ENCODE data around the gene DHRS9. TPM values are rescaled to one million over a fixed set of nuclear protein-coding genes. Genes with fewer than 3 reads are reported as not detected.

DHRS9 gene
- total and polyA plus RNA-seq, 2 donors (not counting 1 experiment from before 2014, with no cell fraction given), result 0.25 to 0.94 TPM

DNA sequence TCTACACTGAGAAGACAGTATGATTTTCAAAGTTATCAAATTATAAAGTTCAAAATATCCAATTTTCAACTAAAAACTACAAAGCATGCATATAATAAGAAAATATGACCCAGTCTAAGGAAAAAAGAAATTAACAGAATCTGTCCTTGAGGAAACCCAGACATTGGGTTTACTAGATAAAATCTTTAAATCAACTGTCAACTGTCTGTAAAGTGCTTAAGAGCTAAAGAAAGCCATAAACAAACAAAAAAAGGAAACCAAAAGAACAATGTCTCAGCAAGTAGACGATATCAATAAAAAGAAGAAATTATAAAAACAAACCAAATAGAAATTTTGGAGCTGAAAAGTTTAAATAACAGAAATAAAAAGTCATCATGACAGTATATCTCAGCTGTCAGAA lies 27.8 kb upstream of the DHRS9 start:
- POLR2A ChIA-PET, result no interaction called here
- H3K9me3 Mint-ChIP-seq (ENCODE audit: insufficient read depth), result peaks cover 14% of the 10 kb centered on the region
- no peak overlapping the region for H3K4me3 ChIP-seq (ENCODE audit: control extremely low read depth in 1 of 5, extremely low read depth in 1 of 5, insufficient read depth in 1 of 5, low read depth in 2 of 5, low read length in 4 of 5)
- H3K4me1 Mint-ChIP-seq, result peaks cover 22% of the 10 kb centered on the region
- no peaks in the 10 kb centered on the region for H3K27me3 ChIP-seq (replicated peaks in 1 of 4; ENCODE audit: control extremely low read depth in 1 of 4, control insufficient read depth in 3 of 4, insufficient read depth in 4 of 4, low read length in 3 of 4)
- H4K20me1 ChIP-seq (ENCODE audit: control insufficient read depth, insufficient read depth, low read length, poor library complexity, severe bottlenecking), result no peaks in the 10 kb centered on the region
- H3K79me2 ChIP-seq (ENCODE audit: control insufficient read depth, insufficient read depth, low read length), result no peaks in the 10 kb centered on the region
- no peak overlapping the region for H3K9ac ChIP-seq (ENCODE audit: low read length)
- H3K9me3 ChIP-seq (ENCODE audit: control extremely low read depth in 1 of 3, control insufficient read depth in 2 of 3, insufficient read depth in 1 of 3, low read length in 2 of 3), result peaks cover 0 to 8% (median 5%) of the 10 kb centered on the region in 3 donors
- no peak overlapping the region for H3K4me2 ChIP-seq (replicated peaks; ENCODE audit: low read depth, low read length, poor library complexity, severe bottlenecking)
- H3K4me3 Mint-ChIP-seq, result no peak overlapping the region
- ATAC-seq (ENCODE audit: low read depth) (no peak), DNase-seq (no peak)
- H2AFZ ChIP-seq (ENCODE audit: insufficient read depth, low read depth, low read length, poor library complexity, severe bottlenecking), result no peak overlapping the region
- peaks cover 3 to 9% of the 10 kb centered on the region in 2 donors for H3K4me1 ChIP-seq (ENCODE audit: control insufficient read depth in 2 of 2, insufficient read depth in 2 of 2, low read length in 2 of 2)
- no CpG with 5 or more reads among the region's 1 CpG for WGBS (ENCODE audit: insufficient coverage)
- no peak overlapping the region for H3K27ac ChIP-seq (ENCODE audit: low read length in 2 of 2)
- H3K27me3 Mint-ChIP-seq, result no peaks in the 10 kb centered on the region
- intact Hi-C loops (cut with micrococcal nuclease), result no loop called here
- no peaks in the 10 kb centered on the region for H3K36me3 ChIP-seq (replicated peaks in 1 of 2; ENCODE audit: control extremely low read depth in 1 of 2, control insufficient read depth in 1 of 2, extremely low read depth in 1 of 2, insufficient read depth in 2 of 2, low read length in 1 of 2)
- TF ChIP-seq, protein P1, sequence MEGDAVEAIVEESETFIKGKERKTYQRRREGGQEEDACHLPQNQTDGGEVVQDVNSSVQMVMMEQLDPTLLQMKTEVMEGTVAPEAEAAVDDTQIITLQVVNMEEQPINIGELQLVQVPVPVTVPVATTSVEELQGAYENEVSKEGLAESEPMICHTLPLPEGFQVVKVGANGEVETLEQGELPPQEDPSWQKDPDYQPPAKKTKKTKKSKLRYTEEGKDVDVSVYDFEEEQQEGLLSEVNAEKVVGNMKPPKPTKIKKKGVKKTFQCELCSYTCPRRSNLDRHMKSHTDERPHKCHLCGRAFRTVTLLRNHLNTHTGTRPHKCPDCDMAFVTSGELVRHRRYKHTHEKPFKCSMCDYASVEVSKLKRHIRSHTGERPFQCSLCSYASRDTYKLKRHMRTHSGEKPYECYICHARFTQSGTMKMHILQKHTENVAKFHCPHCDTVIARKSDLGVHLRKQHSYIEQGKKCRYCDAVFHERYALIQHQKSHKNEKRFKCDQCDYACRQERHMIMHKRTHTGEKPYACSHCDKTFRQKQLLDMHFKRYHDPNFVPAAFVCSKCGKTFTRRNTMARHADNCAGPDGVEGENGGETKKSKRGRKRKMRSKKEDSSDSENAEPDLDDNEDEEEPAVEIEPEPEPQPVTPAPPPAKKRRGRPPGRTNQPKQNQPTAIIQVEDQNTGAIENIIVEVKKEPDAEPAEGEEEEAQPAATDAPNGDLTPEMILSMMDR (IDR thresholded peaks at IDR 0.05), result no peak
- no peak for TF ChIP-seq EZH2 (IDR thresholded peaks at IDR 0.05; ENCODE audit: borderline replicate concordance, insufficient read depth, low read depth, low read length, poor library complexity, severe bottlenecking)
- CTCF ChIA-PET, result no interaction called here
- no peak overlapping the region for H3K27ac Mint-ChIP-seq

DNA sequence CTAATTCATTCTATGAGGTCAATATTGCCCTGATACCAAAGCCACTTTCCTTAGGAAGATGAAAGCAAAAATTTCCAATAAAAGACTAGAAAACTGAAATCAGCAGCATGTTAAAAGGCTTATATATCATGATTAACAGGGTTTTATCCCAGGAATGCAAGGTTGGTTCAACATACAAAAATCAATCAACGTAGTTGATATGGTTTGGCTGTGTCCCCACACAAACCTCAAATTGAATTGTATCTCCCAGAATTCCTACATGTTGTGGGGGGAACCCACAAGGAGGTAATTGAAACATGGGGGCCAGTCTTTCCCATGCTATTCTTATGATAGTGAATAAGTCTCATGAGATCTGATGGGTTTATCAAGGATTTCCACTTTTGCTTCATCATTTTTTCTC lies 26.5 kb upstream of the DHRS9 start:
- Histone ChIP-seq H2AFZ (ENCODE audit: insufficient read depth, low read depth, low read length, poor library complexity, severe bottlenecking) (no peak overlapping the region), H3K79me2 (ENCODE audit: control insufficient read depth, insufficient read depth, low read length) (no peaks in the 10 kb centered on the region), H3K4me1 (ENCODE audit: control insufficient read depth in 2 of 2, insufficient read depth in 2 of 2, low read length in 2 of 2) (peaks cover 3 to 9% of the 10 kb centered on the region in 2 donors), H4K20me1 (ENCODE audit: control insufficient read depth, insufficient read depth, low read length, poor library complexity, severe bottlenecking) (no peaks in the 10 kb centered on the region), H3K4me2 (replicated peaks; ENCODE audit: low read depth, low read length, poor library complexity, severe bottlenecking) (no peak overlapping the region), H3K36me3 (replicated peaks in 1 of 2; ENCODE audit: control extremely low read depth in 1 of 2, control insufficient read depth in 1 of 2, extremely low read depth in 1 of 2, insufficient read depth in 2 of 2, low read length in 1 of 2) (no peaks in the 10 kb centered on the region), H3K27me3 (replicated peaks in 1 of 4; ENCODE audit: control extremely low read depth in 1 of 4, control insufficient read depth in 3 of 4, insufficient read depth in 4 of 4, low read length in 3 of 4) (no peaks in the 10 kb centered on the region), H3K9ac (ENCODE audit: low read length) (no peak overlapping the region), H3K27ac (ENCODE audit: low read length in 2 of 2) (no peak overlapping the region), H3K9me3 (ENCODE audit: control extremely low read depth in 1 of 3, control insufficient read depth in 2 of 3, insufficient read depth in 1 of 3, low read length in 2 of 3) (peaks cover 0 to 8% (median 5%) of the 10 kb centered on the region in 3 donors), H3K4me3 (ENCODE audit: control extremely low read depth in 1 of 5, extremely low read depth in 1 of 5, insufficient read depth in 1 of 5, low read depth in 2 of 5, low read length in 4 of 5) (no peak overlapping the region)
- ChIA-PET POLR2A (no interaction called here), CTCF (no interaction called here)
- Mint-ChIP-seq H3K4me3 (no peak overlapping the region), H3K27me3 (no peaks in the 10 kb centered on the region), H3K4me1 (peaks cover 18% of the 10 kb centered on the region), H3K9me3 (ENCODE audit: insufficient read depth) (peaks cover 14% of the 10 kb centered on the region), H3K27ac (no peak overlapping the region)
- intact Hi-C loops (cut with micrococcal nuclease), result no loop called here
- no peak for ATAC-seq (ENCODE audit: low read depth)
- no CpG with 5 or more reads among the region's 1 CpG for WGBS (ENCODE audit: insufficient coverage)
- DNase-seq, result no peak
- TF ChIP-seq, protein P1 (IDR thresholded peaks at IDR 0.05), result no peak
- TF ChIP-seq EZH2 (IDR thresholded peaks at IDR 0.05; ENCODE audit: borderline replicate concordance, insufficient read depth, low read depth, low read length, poor library complexity, severe bottlenecking), result no peak

Measured in B cell (primary cell).